ENCODE measurements around the gene EPHA2. TPM values are rescaled to one million over a fixed set of nuclear protein-coding genes. Genes with fewer than 3 reads are reported as not detected.

The EPHA2 gene
- total and polyA plus RNA-seq, 8 donors, result 4.6 to 200 (median 23.4) TPM

- Histone ChIP-seq H3K27ac (no peak overlapping the region), H3K9me3 (no peaks in the 10 kb centered on the region), H3K36me3 (peaks cover 48 to 90% (median 82%) of the 10 kb centered on the region in 4 donors), H3K4me1 (peaks cover 0 to 18% (median 12%) of the 10 kb centered on the region in 4 donors), H3K27me3 (no peaks in the 10 kb centered on the region), H3K4me3 (no peak overlapping the region)
- WGBS, 5 donors, result 80 to 88% (median 83%) methylated on average over 12 of the region's 12 CpGs
- TF ChIP-seq POLR2A (IDR thresholded peaks at IDR 0.05), result no peak
- no peak for TF ChIP-seq POLR2AphosphoS5 (IDR thresholded peaks at IDR 0.05)
- no peak for TF ChIP-seq CTCF (IDR thresholded peaks at IDR 0.05)
- TF ChIP-seq EP300 (IDR thresholded peaks at IDR 0.05), result no peak
- no peak for DNase-seq
- intact Hi-C loops (cut with DNase I; ENCODE audit: low total_unique reads), result no loop called here
Observed at GRCh38 chr1:16126743-16127515, 28.9 kb downstream of the EPHA2 start.

GRCh38 chr1:16126160-16126559 lies 29.7 kb downstream of the EPHA2 start:
- intact Hi-C loops (cut with DNase I; ENCODE audit: low total_unique reads), result no loop called here
- Histone ChIP-seq H3K36me3 (peaks cover 43 to 82% (median 75%) of the 10 kb centered on the region in 4 donors), H3K9me3 (no peaks in the 10 kb centered on the region), H3K27ac (no peak overlapping the region), H3K27me3 (no peaks in the 10 kb centered on the region), H3K4me3 (no peak overlapping the region), H3K4me1 (peaks cover 3 to 25% (median 20%) of the 10 kb centered on the region in 4 donors)
- DNase-seq, result no peak
- no peak for TF ChIP-seq POLR2AphosphoS5 (IDR thresholded peaks at IDR 0.05)
- TF ChIP-seq CTCF (IDR thresholded peaks at IDR 0.05), result no peak
- no peak for TF ChIP-seq POLR2A (IDR thresholded peaks at IDR 0.05)
- no peak for TF ChIP-seq EP300 (IDR thresholded peaks at IDR 0.05)
- 84 to 96% (median 91%) methylated on average over 9 of the region's 9 CpGs for WGBS, 5 donors

GRCh38 chr1:16125483-16125882 lies 30.4 kb downstream of the EPHA2 start:
- Histone ChIP-seq H3K4me1 (peaks cover 9 to 32% (median 26%) of the 10 kb centered on the region in 4 donors), H3K36me3 (peaks cover 37 to 75% (median 68%) of the 10 kb centered on the region in 4 donors), H3K9me3 (no peaks in the 10 kb centered on the region), H3K4me3 (no peak overlapping the region), H3K27ac (no peak overlapping the region), H3K27me3 (no peaks in the 10 kb centered on the region)
- intact Hi-C loops (cut with DNase I; ENCODE audit: low total_unique reads), result no loop called here
- no peak for TF ChIP-seq CTCF (IDR thresholded peaks at IDR 0.05)
- no peak for TF ChIP-seq EP300 (IDR thresholded peaks at IDR 0.05)
- no peak for TF ChIP-seq POLR2A (IDR thresholded peaks at IDR 0.05)
- TF ChIP-seq POLR2AphosphoS5 (IDR thresholded peaks at IDR 0.05), result no peak
- no peak for DNase-seq
- 86 to 91% (median 90%) methylated on average over 3 of the region's 3 CpGs for WGBS, 5 donors

DNA sequence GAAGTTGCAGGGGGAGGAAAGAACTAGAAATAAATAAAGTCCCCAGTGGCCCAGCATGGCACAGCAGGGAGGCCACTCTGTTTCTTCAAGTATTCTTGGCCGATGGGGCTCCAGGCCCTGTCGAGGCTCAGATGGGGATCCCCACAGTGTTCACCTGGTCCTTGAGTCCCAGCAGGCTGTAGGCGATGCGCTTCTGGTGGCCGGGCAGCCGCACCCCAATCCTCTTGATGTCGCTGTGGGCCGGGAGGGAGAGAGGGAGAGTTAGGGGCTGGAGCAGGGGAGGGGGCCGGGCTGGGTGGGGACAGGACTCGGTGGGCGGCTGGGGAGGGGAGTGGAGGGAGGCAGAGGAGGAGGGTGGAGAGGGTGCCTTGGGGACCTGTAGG lies 30.8 kb downstream of the EPHA2 start:
- 77 to 86% (median 84%) methylated on average over 10 to 11 of the region's 11 CpGs for WGBS, 5 donors
- no peak for TF ChIP-seq EP300 (IDR thresholded peaks at IDR 0.05)
- no peak for TF ChIP-seq POLR2A (IDR thresholded peaks at IDR 0.05)
- no peak for TF ChIP-seq POLR2AphosphoS5 (IDR thresholded peaks at IDR 0.05)
- TF ChIP-seq CTCF (IDR thresholded peaks at IDR 0.05), result no peak
- intact Hi-C loops (cut with DNase I; ENCODE audit: low total_unique reads), result no loop called here
- Histone ChIP-seq H3K4me3 (no peak overlapping the region), H3K4me1 (peaks cover 9 to 36% (median 29%) of the 10 kb centered on the region in 4 donors), H3K27ac (no peak overlapping the region), H3K27me3 (no peaks in the 10 kb centered on the region), H3K9me3 (no peaks in the 10 kb centered on the region), H3K36me3 (peaks cover 32 to 71% (median 64%) of the 10 kb centered on the region in 4 donors)
- DNase-seq, result no peak
